Lung (tissue), 12 donors: ENCODE measurements around the gene ETV6. TPM values are rescaled to one million over a fixed set of nuclear protein-coding genes. Genes with fewer than 3 reads are reported as not detected.

Experiments used
- ATAC-seq: fragments of 200-7000 bp; cut with Tn5 transposase; one replicate; pipeline ENCODE4 v1.9.1; 2020; ENCODE audit warnings: moderate number of reproducible peaks; ENCODE audit not compliant: insufficient read depth, low FRiP score
- DNase-seq, 3 donors: peaks; one replicate each; pipeline ENCODE4 v3.0.0-alpha.2; 2013 to 2017
- H3K27ac ChIP-seq, 2 donors: one replicate each; pipeline ENCODE4 v1.5.1; 2013; ENCODE audit warnings: mild to moderate bottlenecking in 2 of 2, moderate library complexity in 2 of 2, control low read depth in 1 of 2, inconsistent platforms in 1 of 2, low read depth in 1 of 2, low read length in 1 of 2
- H3K27me3 ChIP-seq, 3 donors: one replicate each; pipeline ENCODE4 v1.5.1; 2013; ENCODE audit warnings: low read length in 2 of 3; ENCODE audit not compliant: control insufficient read depth in 3 of 3, insufficient read depth in 3 of 3
- H3K36me3 ChIP-seq, 4 donors: one replicate each; pipeline ENCODE4 v1.5.1; 2013; ENCODE audit warnings: low read length in 4 of 4, mild to moderate bottlenecking in 1 of 4, moderate library complexity in 1 of 4; ENCODE audit not compliant: control insufficient read depth in 4 of 4, insufficient read depth in 4 of 4
- H3K4me1 ChIP-seq, 5 donors: one replicate each; pipeline ENCODE4 v1.5.1; 2013; ENCODE audit warnings: low read length in 5 of 5, mild to moderate bottlenecking in 2 of 5, moderate library complexity in 1 of 5; ENCODE audit not compliant: control insufficient read depth in 5 of 5, insufficient read depth in 5 of 5
- H3K4me3 ChIP-seq: one replicate; pipeline ENCODE4 v1.5.1; 2013; ENCODE audit warnings: mild to moderate bottlenecking, control low read depth, moderate library complexity
- H3K9ac ChIP-seq, 2 donors: one replicate each; pipeline ENCODE4 v1.5.1; 2013; ENCODE audit warnings: low read length in 2 of 2, control low read depth in 1 of 2; ENCODE audit not compliant: insufficient read depth in 1 of 2
- H3K9me3 ChIP-seq, 4 donors: one replicate each; pipeline ENCODE4 v1.5.1; 2013; ENCODE audit warnings: low read length in 3 of 4, mild to moderate bottlenecking in 1 of 4, moderate library complexity in 1 of 4; ENCODE audit not compliant: control insufficient read depth in 4 of 4, insufficient read depth in 3 of 4
- WGBS, 2 donors: extraction: QIAGEN DNeasy Blood & Tissue Kit; methylation state at CpG; one replicate each; pipeline ENCODE4 v1.1.7; 2013; 5-methylcytosine and 5-hydroxymethylcytosine counted together
- polyA plus RNA-seq, 2 donors: library from polyadenylated mRNA; stranded (reverse); fragments of 200-250 nt; gene quantifications; one replicate each; pipeline ENCODE4 v1.2.1, GENCODE V29; 2013
- total RNA-seq, 2 donors: library from RNA; depleted of rRNA in 1 of 2; stranded (reverse); fragments of >200 nt in 1 of 2; gene quantifications; one replicate each; pipeline ENCODE4 v1.2.1, GENCODE V29; 2014 to 2021
- TF ChIP-seq, protein P1 (sequence below): IDR thresholded peaks from 2 replicates; pipeline ENCODE4 v1.5.1; 2012; ENCODE audit warnings: mild to moderate bottlenecking; ENCODE audit errors: control extremely low read depth, extremely low read depth
- donor health status: control.
- donor health status: control.
- donor health status: Bipolar disorder and iron deficiency.
- donor health status: healthy.
- donor health status: DM: yes; HTN: yes; CAD: no.

Gene ETV6
- total and polyA plus RNA-seq, 4 donors, result 8.6 to 45.7 (median 13.6) TPM

DNA sequence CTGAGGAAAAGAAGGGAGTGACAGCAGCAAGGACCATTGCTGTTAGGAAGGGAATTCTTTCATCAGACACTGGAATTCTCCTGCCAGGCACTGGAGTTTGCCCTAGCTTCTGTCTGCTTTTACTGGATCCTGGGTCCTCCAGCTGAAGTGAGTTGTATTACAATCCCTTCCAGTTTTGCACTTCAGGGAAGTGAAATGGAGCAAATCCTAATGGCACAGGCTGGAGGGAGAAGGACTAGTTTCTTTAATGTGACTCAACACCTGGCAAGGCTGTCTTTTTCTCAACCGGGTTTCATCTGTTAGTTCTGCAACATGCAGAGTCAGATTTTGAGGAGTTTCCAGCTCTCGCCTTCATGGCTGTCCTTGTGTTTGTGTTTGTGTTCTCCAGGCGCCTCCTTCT is 45.8 kb downstream of the ETV6 start:
- ATAC-seq (no peak), DNase-seq (no peak)
- TF ChIP-seq, protein P1, sequence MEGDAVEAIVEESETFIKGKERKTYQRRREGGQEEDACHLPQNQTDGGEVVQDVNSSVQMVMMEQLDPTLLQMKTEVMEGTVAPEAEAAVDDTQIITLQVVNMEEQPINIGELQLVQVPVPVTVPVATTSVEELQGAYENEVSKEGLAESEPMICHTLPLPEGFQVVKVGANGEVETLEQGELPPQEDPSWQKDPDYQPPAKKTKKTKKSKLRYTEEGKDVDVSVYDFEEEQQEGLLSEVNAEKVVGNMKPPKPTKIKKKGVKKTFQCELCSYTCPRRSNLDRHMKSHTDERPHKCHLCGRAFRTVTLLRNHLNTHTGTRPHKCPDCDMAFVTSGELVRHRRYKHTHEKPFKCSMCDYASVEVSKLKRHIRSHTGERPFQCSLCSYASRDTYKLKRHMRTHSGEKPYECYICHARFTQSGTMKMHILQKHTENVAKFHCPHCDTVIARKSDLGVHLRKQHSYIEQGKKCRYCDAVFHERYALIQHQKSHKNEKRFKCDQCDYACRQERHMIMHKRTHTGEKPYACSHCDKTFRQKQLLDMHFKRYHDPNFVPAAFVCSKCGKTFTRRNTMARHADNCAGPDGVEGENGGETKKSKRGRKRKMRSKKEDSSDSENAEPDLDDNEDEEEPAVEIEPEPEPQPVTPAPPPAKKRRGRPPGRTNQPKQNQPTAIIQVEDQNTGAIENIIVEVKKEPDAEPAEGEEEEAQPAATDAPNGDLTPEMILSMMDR, result no peak
- H3K4me1 ChIP-seq, result peaks cover 0 to 11% (median 0%) of the 10 kb centered on the region in 5 donors
- no peak overlapping the region for H3K9ac ChIP-seq
- H3K27ac ChIP-seq, result no peak overlapping the region
- no peaks in the 10 kb centered on the region for H3K27me3 ChIP-seq
- WGBS, 2 donors, result 79 to 83% methylated on average over 3 of the region's 3 CpGs
- H3K9me3 ChIP-seq, result no peaks in the 10 kb centered on the region
- H3K4me3 ChIP-seq, result no peak overlapping the region
- H3K36me3 ChIP-seq, result peaks cover 0 to 4% (median 0%) of the 10 kb centered on the region in 4 donors

DNA sequence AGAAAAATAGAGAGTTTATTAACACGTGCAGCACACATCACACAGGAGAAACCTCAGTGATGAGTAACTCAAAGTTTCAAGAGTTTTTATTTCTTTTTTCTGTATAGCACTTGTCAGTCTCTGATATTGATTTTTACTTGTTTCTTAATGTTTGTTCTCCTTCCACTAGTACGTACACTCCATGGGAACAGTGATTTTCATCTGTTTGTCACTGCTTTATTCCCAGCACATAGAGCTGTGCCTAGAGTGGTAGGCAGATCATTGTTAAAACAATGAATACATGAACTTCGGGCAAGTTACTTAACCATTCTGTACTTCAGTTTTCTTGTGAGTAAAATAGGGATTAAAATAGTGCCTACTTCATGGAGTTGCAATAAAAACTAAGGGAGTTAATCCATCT is 46.6 kb downstream of the ETV6 start:
- peaks cover 0 to 11% (median 4%) of the 10 kb centered on the region in 5 donors for H3K4me1 ChIP-seq
- TF ChIP-seq, protein P1, result no peak
- no peak overlapping the region for H3K9ac ChIP-seq
- H3K9me3 ChIP-seq, result no peaks in the 10 kb centered on the region
- no peak for ATAC-seq
- 87 to 96% methylated on average over 3 of the region's 3 CpGs for WGBS, 2 donors
- no peaks in the 10 kb centered on the region for H3K27me3 ChIP-seq
- no peak for DNase-seq
- no peak overlapping the region for H3K27ac ChIP-seq
- H3K4me3 ChIP-seq, result no peak overlapping the region
- peaks cover 0 to 4% (median 0%) of the 10 kb centered on the region in 4 donors for H3K36me3 ChIP-seq

DNA sequence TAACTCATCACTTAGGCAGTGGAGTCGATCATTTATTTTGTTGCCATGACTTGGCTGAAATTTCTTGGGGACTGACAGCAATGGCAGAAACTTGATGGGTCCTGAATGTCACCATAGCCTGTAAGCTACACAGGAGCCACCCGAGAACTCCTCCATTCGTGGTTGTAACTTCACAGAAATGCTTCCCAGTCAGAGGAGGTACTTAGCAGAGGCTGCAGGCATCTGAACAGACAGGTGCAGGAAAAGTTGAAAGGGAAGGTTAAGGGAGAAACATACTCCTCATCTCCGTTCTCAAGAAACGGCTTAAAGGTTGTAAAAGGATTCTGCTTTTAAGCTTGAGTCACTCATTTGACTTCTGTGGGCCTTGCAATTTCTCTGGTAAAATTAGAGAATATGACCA is 47.7 kb downstream of the ETV6 start:
- peaks cover 0 to 12% (median 8%) of the 10 kb centered on the region in 5 donors for H3K4me1 ChIP-seq
- H3K9me3 ChIP-seq, result no peaks in the 10 kb centered on the region
- H3K27ac ChIP-seq, result no peak overlapping the region
- no peaks in the 10 kb centered on the region for H3K27me3 ChIP-seq
- WGBS, 2 donors, result 93 to 98% methylated on average over 5 of the region's 5 CpGs
- no peak for ATAC-seq
- TF ChIP-seq, protein P1, result no peak
- H3K4me3 ChIP-seq, result no peak overlapping the region
- DNase-seq, result no peak
- H3K9ac ChIP-seq, result no peak overlapping the region
- H3K36me3 ChIP-seq, result no peaks in the 10 kb centered on the region
